ENCODE data around the gene OMD.

Gene OMD

GRCh38 chr9:92432350-92432749 lies 8.1 kb upstream of the OMD start:
- Histone ChIP-seq H3K79me2 (ENCODE audit: low read length) (no peaks in the 10 kb centered on the region), H3K4me1 (ENCODE audit: low read length) (no peaks in the 10 kb centered on the region), H3K4me3 (ENCODE audit: low read length) (no peak overlapping the region), H3K4me2 (ENCODE audit: low read depth, low read length) (no peak overlapping the region), H3K9me2 (replicated peaks; ENCODE audit: insufficient read depth, low read length) (no peaks in the 10 kb centered on the region), H3K9me3 (replicated peaks; ENCODE audit: insufficient read depth, low read length) (no peaks in the 10 kb centered on the region), H3K9ac (ENCODE audit: low read length) (no peak overlapping the region), H4K20me1 (ENCODE audit: insufficient read depth, low read length) (no peaks in the 10 kb centered on the region), H3K27me3 (replicated peaks; ENCODE audit: insufficient read depth, low read length) (no peaks in the 10 kb centered on the region), H3F3A (ENCODE audit: insufficient read depth, low read length) (no peaks in the 10 kb centered on the region), H3K36me3 (replicated peaks; ENCODE audit: insufficient read depth, low read length) (no peaks in the 10 kb centered on the region), H2AFZ (ENCODE audit: low read length) (no peak overlapping the region), H3K27ac (ENCODE audit: low read length) (no peak overlapping the region)
- no peak for TF ChIP-seq EZH2phosphoT487 (IDR thresholded peaks at IDR 0.05; ENCODE audit: low read length)
- TF ChIP-seq, protein P1, sequence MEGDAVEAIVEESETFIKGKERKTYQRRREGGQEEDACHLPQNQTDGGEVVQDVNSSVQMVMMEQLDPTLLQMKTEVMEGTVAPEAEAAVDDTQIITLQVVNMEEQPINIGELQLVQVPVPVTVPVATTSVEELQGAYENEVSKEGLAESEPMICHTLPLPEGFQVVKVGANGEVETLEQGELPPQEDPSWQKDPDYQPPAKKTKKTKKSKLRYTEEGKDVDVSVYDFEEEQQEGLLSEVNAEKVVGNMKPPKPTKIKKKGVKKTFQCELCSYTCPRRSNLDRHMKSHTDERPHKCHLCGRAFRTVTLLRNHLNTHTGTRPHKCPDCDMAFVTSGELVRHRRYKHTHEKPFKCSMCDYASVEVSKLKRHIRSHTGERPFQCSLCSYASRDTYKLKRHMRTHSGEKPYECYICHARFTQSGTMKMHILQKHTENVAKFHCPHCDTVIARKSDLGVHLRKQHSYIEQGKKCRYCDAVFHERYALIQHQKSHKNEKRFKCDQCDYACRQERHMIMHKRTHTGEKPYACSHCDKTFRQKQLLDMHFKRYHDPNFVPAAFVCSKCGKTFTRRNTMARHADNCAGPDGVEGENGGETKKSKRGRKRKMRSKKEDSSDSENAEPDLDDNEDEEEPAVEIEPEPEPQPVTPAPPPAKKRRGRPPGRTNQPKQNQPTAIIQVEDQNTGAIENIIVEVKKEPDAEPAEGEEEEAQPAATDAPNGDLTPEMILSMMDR (IDR thresholded peaks at IDR 0.05; ENCODE audit: low read length), result no peak
- TF ChIP-seq EZH2 (optimal IDR thresholded peaks at IDR 0.05; ENCODE audit: low read depth, low read length), result no peak
- DNase-seq, result no peak

GRCh38 chr9:92429836-92430235 lies 5.6 kb upstream of the OMD start:
- H4K20me1 ChIP-seq (ENCODE audit: insufficient read depth, low read length), result no peaks in the 10 kb centered on the region
- no peaks in the 10 kb centered on the region for H3K79me2 ChIP-seq (ENCODE audit: low read length)
- H3K9ac ChIP-seq (ENCODE audit: low read length), result no peak overlapping the region
- TF ChIP-seq EZH2phosphoT487 (IDR thresholded peaks at IDR 0.05; ENCODE audit: low read length), result no peak
- TF ChIP-seq, protein P1 (IDR thresholded peaks at IDR 0.05; ENCODE audit: low read length), result no peak
- H3K4me2 ChIP-seq (ENCODE audit: low read depth, low read length), result no peak overlapping the region
- no peaks in the 10 kb centered on the region for H3K9me2 ChIP-seq (replicated peaks; ENCODE audit: insufficient read depth, low read length)
- no peak for DNase-seq
- H3K4me1 ChIP-seq (ENCODE audit: low read length), result no peaks in the 10 kb centered on the region
- H3K27ac ChIP-seq (ENCODE audit: low read length), result no peak overlapping the region
- no peak overlapping the region for H3K4me3 ChIP-seq (ENCODE audit: low read length)
- H3F3A ChIP-seq (ENCODE audit: insufficient read depth, low read length), result no peaks in the 10 kb centered on the region
- H3K36me3 ChIP-seq (replicated peaks; ENCODE audit: insufficient read depth, low read length), result no peaks in the 10 kb centered on the region
- no peaks in the 10 kb centered on the region for H3K9me3 ChIP-seq (replicated peaks; ENCODE audit: insufficient read depth, low read length)
- H3K27me3 ChIP-seq (replicated peaks; ENCODE audit: insufficient read depth, low read length), result no peaks in the 10 kb centered on the region
- H2AFZ ChIP-seq (ENCODE audit: low read length), result no peak overlapping the region

GRCh38 chr9:92426501-92427145 lies 2.4 kb upstream of the OMD start:
- Histone ChIP-seq H3K36me3 (replicated peaks; ENCODE audit: insufficient read depth, low read length) (no peaks in the 10 kb centered on the region), H3K27ac (ENCODE audit: low read length) (no peak overlapping the region), H4K20me1 (ENCODE audit: insufficient read depth, low read length) (no peaks in the 10 kb centered on the region), H2AFZ (ENCODE audit: low read length) (no peak overlapping the region), H3K4me2 (ENCODE audit: low read depth, low read length) (no peak overlapping the region), H3K4me1 (ENCODE audit: low read length) (no peaks in the 10 kb centered on the region), H3K79me2 (ENCODE audit: low read length) (no peaks in the 10 kb centered on the region), H3K9me3 (replicated peaks; ENCODE audit: insufficient read depth, low read length) (no peaks in the 10 kb centered on the region), H3K4me3 (ENCODE audit: low read length) (no peak overlapping the region), H3F3A (ENCODE audit: insufficient read depth, low read length) (no peaks in the 10 kb centered on the region), H3K9me2 (replicated peaks; ENCODE audit: insufficient read depth, low read length) (no peaks in the 10 kb centered on the region), H3K27me3 (replicated peaks; ENCODE audit: insufficient read depth, low read length) (no peaks in the 10 kb centered on the region), H3K9ac (ENCODE audit: low read length) (no peak overlapping the region)
- TF ChIP-seq EZH2phosphoT487 (IDR thresholded peaks at IDR 0.05; ENCODE audit: low read length), result no peak
- TF ChIP-seq EZH2 (optimal IDR thresholded peaks at IDR 0.05; ENCODE audit: low read depth, low read length), result no peak
- TF ChIP-seq, protein P1 (IDR thresholded peaks at IDR 0.05; ENCODE audit: low read length), result no peak
- no peak for DNase-seq

All from MM.1S (cell line).